Measurements from ENCODE around the gene PLOD1. TPM values are rescaled to one million over a fixed set of nuclear protein-coding genes. Genes with fewer than 3 reads are reported as not detected.

PLOD1 gene
- total RNA-seq (12.8 TPM), polyA plus RNA-seq (13.7 TPM)
- long read RNA-seq, donor 1: 0 reads
- long read RNA-seq, donor 2, transcript PLOD1-201 (19 exons, 2,940 nt): major isoform, 11 of 11 reads
- long read RNA-seq, donor 2, partial matches to known transcripts: 0 of 11 reads
- long read RNA-seq, donor 2, other reads (novel, unspliced or antisense): 0 of 11 reads
- long read RNA-seq, donor 3, partial matches to known transcripts: 0 of 4 reads
- long read RNA-seq, donor 3, other reads (novel, unspliced or antisense): 0 of 4 reads
- long read RNA-seq, donor 4, partial matches to known transcripts: 7 of 10 reads
- long read RNA-seq, donor 4, other reads (novel, unspliced or antisense): 0 of 10 reads
- long read RNA-seq, donor 5, transcript PLOD1-201 (19 exons, 2,940 nt): major isoform, 12 of 26 reads
- long read RNA-seq, donor 5, partial matches to known transcripts: 14 of 26 reads
- long read RNA-seq, donor 5, other reads (novel, unspliced or antisense): 0 of 26 reads
- long read RNA-seq, donor 6, partial matches to known transcripts: 8 of 11 reads
- long read RNA-seq, donor 6, other reads (novel, unspliced or antisense): 0 of 11 reads
- long read RNA-seq, donor 7, partial matches to known transcripts: 12 of 15 reads
- long read RNA-seq, donor 7, other reads (novel, unspliced or antisense): 0 of 15 reads
- long read RNA-seq, donor 8, partial matches to known transcripts: 0 of 3 reads
- long read RNA-seq, donor 8, other reads (novel, unspliced or antisense): 0 of 3 reads
- long read RNA-seq, donor 9, partial matches to known transcripts: 5 of 6 reads
- long read RNA-seq, donor 9, other reads (novel, unspliced or antisense): 0 of 6 reads
- long read RNA-seq, donor 10, partial matches to known transcripts: 8 of 12 reads
- long read RNA-seq, donor 10, other reads (novel, unspliced or antisense): 0 of 12 reads

DNA sequence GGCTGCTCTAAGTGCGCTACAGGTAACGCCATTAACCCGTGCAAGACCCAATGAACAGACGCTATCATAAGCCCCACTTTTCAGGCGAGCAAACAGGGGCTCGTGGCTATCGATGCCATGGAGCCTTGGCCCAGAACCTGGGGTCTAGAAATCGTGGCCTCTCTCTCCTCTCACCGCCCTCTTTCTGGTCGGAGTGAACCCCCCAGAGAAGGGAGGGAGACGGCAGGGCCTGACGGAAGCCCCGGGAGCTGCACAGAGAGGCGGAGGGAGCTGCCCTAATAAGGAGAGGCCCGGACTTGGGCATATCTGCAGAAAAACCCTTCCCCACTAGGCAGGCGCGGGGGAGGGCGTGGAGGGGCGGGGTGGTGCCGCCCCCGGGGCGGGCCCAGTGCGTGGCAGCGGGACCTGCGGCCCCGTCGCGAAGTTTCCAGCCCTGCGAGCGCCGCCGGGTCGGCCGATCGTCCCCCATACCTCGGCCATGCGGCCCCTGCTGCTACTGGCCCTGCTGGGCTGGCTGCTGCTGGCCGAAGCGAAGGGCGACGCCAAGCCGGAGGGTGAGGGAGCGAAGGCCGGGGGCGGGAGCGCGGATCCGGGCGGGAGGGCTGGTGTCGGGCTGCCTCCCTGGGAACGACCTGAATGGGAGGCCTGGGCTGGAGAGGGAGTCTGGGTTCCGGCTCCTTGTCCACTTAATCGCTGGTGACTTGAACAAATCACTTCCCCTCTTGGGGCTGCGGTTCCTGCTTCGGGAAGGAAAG is at the start of gene PLOD1:
Gene PLOD1, plus strand, starts transcription at position 416 of the 755 bp plus-strand sequence. Its CDS starts 63 bp downstream, at position 479.
- Histone ChIP-seq H3K4me3 (ENCODE audit: low read length in 2 of 2) (peak within 1 kb of the TSS; percentile 45 to 69), H3K4me1 (ENCODE audit: control insufficient read depth in 2 of 2, insufficient read depth in 2 of 2, low read length in 2 of 2) (peaks cover 0 to 14% of the 10 kb centered on the region in 2 donors), H3K27ac (ENCODE audit: low read depth in 1 of 2, low read length in 1 of 2) (peak within 1 kb of the TSS; percentile 53 to 66), H3K27me3 (ENCODE audit: control insufficient read depth in 2 of 2, insufficient read depth in 1 of 2, low read length in 1 of 2) (peaks cover 8 to 30% of the 10 kb centered on the region in 2 donors), H3K36me3 (ENCODE audit: control insufficient read depth in 2 of 2, insufficient read depth in 2 of 2, low read length in 1 of 2) (no peaks in the 10 kb centered on the region), H3K9me3 (ENCODE audit: control insufficient read depth in 2 of 2, insufficient read depth in 1 of 2, low read length in 1 of 2) (peaks cover 0 to 1% of the 10 kb centered on the region in 2 donors)
- peak; percentile 39 to 85 (median 62) for DNase-seq (ENCODE audit: low read depth in 6 of 9, low spot score in 9 of 9)
- WGBS: under 1% methylated on average over 55 of the region's 55 CpGs

DNA sequence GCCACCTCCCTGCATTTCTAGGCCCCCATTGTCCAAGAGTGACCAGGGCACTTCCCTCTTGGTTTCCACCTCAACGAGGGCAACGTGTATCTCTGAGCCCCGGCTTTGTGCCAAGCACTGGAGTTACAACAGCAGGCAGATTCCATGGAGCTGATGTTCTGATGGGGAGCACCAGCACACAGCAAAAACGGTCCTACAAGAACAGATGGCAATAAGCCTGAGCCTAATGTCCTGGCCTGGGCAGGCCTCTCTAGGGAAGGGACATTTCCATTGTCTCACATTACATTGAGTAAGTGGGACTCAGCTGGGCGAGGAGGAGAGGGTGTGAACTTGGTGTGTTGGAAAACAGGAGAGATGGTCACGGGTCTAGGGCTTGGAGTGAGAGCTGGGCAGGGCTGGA is 48.6 kb upstream of the PLOD1 start:
- no peak for DNase-seq (ENCODE audit: low read depth in 6 of 9, low spot score in 9 of 9)
- Histone ChIP-seq H3K27me3 (ENCODE audit: control insufficient read depth in 2 of 2, insufficient read depth in 1 of 2, low read length in 1 of 2) (no peaks in the 10 kb centered on the region), H3K4me3 (ENCODE audit: low read length in 2 of 2) (no peak overlapping the region), H3K36me3 (ENCODE audit: control insufficient read depth in 2 of 2, insufficient read depth in 2 of 2, low read length in 1 of 2) (no peaks in the 10 kb centered on the region), H3K4me1 (ENCODE audit: control insufficient read depth in 2 of 2, insufficient read depth in 2 of 2, low read length in 2 of 2) (no peaks in the 10 kb centered on the region), H3K27ac (ENCODE audit: low read depth in 1 of 2, low read length in 1 of 2) (no peak overlapping the region), H3K9me3 (ENCODE audit: control insufficient read depth in 2 of 2, insufficient read depth in 1 of 2, low read length in 1 of 2) (no peaks in the 10 kb centered on the region)
- 93% methylated on average over 6 of the region's 6 CpGs for WGBS

DNA sequence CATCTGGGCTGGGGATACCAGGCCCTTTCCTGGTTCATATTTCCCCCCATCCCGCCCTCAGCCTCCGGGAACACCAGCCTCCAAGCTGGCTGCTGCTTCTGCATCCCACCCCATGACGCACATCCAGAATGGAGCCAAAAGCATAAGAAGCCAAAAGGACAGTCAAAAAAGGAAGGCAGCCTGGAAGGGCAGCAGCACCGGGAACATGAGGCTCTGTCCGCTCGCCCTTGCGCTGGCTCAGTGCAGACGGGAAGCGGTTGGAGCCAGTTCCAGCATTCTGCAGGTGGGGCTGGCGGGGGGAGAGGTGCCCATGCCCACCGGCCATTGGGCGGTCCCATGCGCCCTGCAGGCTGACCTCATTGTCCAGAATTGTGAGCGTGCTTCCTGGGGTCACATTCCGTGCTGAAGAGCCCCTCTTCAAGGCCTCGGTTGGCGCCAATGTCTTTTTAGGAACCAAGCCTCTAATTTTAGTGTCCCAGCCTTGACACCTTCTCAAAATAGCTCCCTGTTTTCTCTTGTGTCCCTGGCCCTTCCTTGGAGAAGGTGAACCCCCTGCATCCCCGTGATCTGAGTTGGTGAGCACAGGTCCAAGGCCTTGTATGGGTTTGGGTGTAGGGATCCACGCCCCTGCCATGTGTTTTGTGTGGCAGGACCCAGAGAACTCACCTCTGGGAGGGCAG is 47.4 kb upstream of the PLOD1 start:
- H3K27me3 ChIP-seq (ENCODE audit: control insufficient read depth in 2 of 2, insufficient read depth in 1 of 2, low read length in 1 of 2): peaks cover 0 to 3% of the 10 kb centered on the region in 2 donors
- no peaks in the 10 kb centered on the region for H3K36me3 ChIP-seq (ENCODE audit: control insufficient read depth in 2 of 2, insufficient read depth in 2 of 2, low read length in 1 of 2)
- H3K27ac ChIP-seq (ENCODE audit: low read depth in 1 of 2, low read length in 1 of 2): no peak overlapping the region
- no peak for DNase-seq (ENCODE audit: low read depth in 6 of 9, low spot score in 9 of 9)
- H3K9me3 ChIP-seq (ENCODE audit: control insufficient read depth in 2 of 2, insufficient read depth in 1 of 2, low read length in 1 of 2): no peaks in the 10 kb centered on the region
- no peak overlapping the region for H3K4me3 ChIP-seq (ENCODE audit: low read length in 2 of 2)
- WGBS: 96% methylated on average over 19 of the region's 19 CpGs
- H3K4me1 ChIP-seq (ENCODE audit: control insufficient read depth in 2 of 2, insufficient read depth in 2 of 2, low read length in 2 of 2): no peaks in the 10 kb centered on the region

DNA sequence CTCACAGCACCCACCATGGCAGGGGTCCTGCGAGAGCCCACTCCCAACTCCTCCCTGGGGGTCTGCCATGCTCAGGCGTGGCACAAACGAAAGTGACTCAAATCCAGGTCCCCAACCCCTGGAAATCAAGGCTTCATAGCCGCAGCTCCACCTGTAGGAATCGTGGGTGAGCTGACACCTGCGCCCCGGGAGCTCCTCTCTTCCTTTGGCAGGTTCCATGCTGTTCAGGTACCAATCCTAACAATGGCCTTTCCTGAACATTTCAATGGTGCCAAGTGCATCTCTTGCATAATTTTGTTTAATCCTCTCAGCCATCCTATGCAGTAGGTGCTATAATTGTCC is 46.9 kb upstream of the PLOD1 start:
- 95% methylated on average over 7 of the region's 7 CpGs for WGBS
- Histone ChIP-seq H3K36me3 (ENCODE audit: control insufficient read depth in 2 of 2, insufficient read depth in 2 of 2, low read length in 1 of 2) (no peaks in the 10 kb centered on the region), H3K4me3 (ENCODE audit: low read length in 2 of 2) (no peak overlapping the region)

DNA sequence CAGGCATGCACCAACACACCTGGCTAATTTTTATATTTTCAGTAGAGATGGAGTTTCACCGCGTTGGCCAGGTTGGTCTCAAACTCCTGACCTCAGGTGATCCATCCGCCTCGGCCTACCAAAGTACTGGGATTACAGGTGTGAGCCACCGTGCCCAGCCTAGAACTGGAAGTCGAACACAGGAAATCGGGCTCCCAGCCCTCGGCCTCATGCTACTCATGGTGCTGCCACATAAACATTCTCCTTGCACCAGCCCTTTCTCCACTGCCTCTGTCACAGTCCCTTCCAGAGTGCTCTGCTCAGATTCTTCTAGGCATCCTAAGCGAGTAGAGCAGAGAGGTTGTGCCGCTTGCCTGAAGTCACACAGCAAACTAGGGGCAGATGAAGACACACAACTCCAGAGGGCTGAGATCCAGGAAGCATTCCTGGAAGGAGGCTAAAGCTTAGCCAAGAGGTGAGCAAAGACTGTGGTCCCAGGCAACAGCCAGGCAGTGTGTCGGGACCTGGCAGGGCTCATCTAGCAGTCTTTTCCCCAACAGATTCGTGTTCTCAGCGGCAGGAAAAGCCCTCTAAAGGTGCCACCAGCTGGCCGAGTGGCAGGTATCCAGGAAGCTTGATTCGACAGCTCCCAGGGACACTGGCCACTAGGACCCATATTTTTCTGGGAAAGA is 46.2 kb upstream of the PLOD1 start:
- no peaks in the 10 kb centered on the region for H3K4me1 ChIP-seq (ENCODE audit: control insufficient read depth in 2 of 2, insufficient read depth in 2 of 2, low read length in 2 of 2)
- no peaks in the 10 kb centered on the region for H3K36me3 ChIP-seq (ENCODE audit: control insufficient read depth in 2 of 2, insufficient read depth in 2 of 2, low read length in 1 of 2)
- peaks cover 0 to 5% of the 10 kb centered on the region in 2 donors for H3K27me3 ChIP-seq (ENCODE audit: control insufficient read depth in 2 of 2, insufficient read depth in 1 of 2, low read length in 1 of 2)
- no peak overlapping the region for H3K27ac ChIP-seq (ENCODE audit: low read depth in 1 of 2, low read length in 1 of 2)
- no peak overlapping the region for H3K4me3 ChIP-seq (ENCODE audit: low read length in 2 of 2)
- 94% methylated on average over 15 of the region's 15 CpGs for WGBS
- H3K9me3 ChIP-seq (ENCODE audit: control insufficient read depth in 2 of 2, insufficient read depth in 1 of 2, low read length in 1 of 2): no peaks in the 10 kb centered on the region
- no peak for DNase-seq (ENCODE audit: low read depth in 6 of 9, low spot score in 9 of 9)

More for the DNA sequence above, 46.9 kb upstream of the PLOD1 start:
- H3K9me3 ChIP-seq (ENCODE audit: control insufficient read depth in 2 of 2, insufficient read depth in 1 of 2, low read length in 1 of 2): no peaks in the 10 kb centered on the region
- no peak overlapping the region for H3K27ac ChIP-seq (ENCODE audit: low read depth in 1 of 2, low read length in 1 of 2)
- no peaks in the 10 kb centered on the region for H3K4me1 ChIP-seq (ENCODE audit: control insufficient read depth in 2 of 2, insufficient read depth in 2 of 2, low read length in 2 of 2)
- peaks cover 0 to 5% of the 10 kb centered on the region in 2 donors for H3K27me3 ChIP-seq (ENCODE audit: control insufficient read depth in 2 of 2, insufficient read depth in 1 of 2, low read length in 1 of 2)
- no peak for DNase-seq (ENCODE audit: low read depth in 6 of 9, low spot score in 9 of 9)

DNA sequence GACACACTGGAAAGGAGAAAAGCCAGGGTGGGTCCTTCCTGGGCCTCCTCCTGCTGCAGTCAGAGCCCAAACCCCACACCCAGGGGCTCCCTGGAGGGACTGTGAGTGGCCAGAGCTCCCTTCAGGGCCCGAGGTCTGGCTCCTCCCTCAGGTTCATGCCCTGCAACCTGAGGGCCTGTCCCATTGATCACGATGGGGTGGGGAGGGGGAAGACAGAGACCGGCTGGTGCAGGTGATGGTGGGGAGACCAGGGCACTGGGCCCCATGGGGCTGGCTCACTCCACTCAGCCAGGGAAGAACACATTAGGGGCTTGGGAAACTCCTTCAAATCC is 45.7 kb upstream of the PLOD1 start:
- 78% methylated on average over 3 of the region's 3 CpGs for WGBS
- Histone ChIP-seq H3K4me3 (ENCODE audit: low read length in 2 of 2) (no peak overlapping the region), H3K4me1 (ENCODE audit: control insufficient read depth in 2 of 2, insufficient read depth in 2 of 2, low read length in 2 of 2) (no peaks in the 10 kb centered on the region), H3K36me3 (ENCODE audit: control insufficient read depth in 2 of 2, insufficient read depth in 2 of 2, low read length in 1 of 2) (no peaks in the 10 kb centered on the region), H3K27me3 (ENCODE audit: control insufficient read depth in 2 of 2, insufficient read depth in 1 of 2, low read length in 1 of 2) (peaks cover 0 to 5% of the 10 kb centered on the region in 2 donors), H3K9me3 (ENCODE audit: control insufficient read depth in 2 of 2, insufficient read depth in 1 of 2, low read length in 1 of 2) (no peaks in the 10 kb centered on the region), H3K27ac (ENCODE audit: low read depth in 1 of 2, low read length in 1 of 2) (no peak overlapping the region)
- no peak for DNase-seq (ENCODE audit: low read depth in 6 of 9, low spot score in 9 of 9)

DNA sequence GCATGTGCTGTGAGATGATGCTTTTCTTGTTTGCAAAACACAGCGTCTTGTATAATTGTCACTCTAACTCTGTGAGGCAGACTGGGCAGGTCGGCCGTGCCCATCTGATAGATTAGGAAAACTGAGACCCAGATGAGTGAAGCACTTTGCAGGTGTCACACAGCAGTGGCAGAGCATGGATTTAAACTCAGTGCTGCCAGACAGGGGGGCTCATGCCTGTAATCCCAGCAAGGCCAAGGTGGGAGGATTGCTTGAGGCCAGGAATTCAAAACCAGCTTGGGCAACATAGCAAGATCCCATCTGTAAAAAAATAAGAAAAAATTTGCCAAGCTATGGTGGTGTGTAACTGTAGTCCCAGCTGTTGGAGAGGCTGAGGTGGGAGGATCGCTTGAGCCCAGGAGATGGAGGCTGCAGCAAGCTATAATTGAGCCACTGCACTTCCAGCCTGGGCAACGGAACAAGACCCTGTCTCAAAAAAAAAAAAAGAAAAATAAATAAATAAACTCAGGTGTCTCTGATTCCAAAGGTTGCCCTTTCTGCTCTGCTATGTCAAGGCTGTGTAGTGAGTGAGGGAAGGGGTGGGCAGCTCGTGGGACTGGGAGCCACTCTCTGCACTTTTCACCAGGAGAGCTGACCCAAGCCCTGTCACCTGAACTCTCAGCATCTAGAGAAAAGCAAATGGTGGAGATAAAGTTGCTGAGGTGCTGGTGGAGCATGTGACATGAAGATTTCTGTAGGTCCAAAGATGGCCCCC is 42.9 kb upstream of the PLOD1 start:
- H3K4me1 ChIP-seq (ENCODE audit: control insufficient read depth in 2 of 2, insufficient read depth in 2 of 2, low read length in 2 of 2): no peaks in the 10 kb centered on the region
- no peaks in the 10 kb centered on the region for H3K36me3 ChIP-seq (ENCODE audit: control insufficient read depth in 2 of 2, insufficient read depth in 2 of 2, low read length in 1 of 2)
- H3K4me3 ChIP-seq (ENCODE audit: low read length in 2 of 2): no peak overlapping the region
- WGBS: 93% methylated on average over 6 of the region's 6 CpGs
- H3K27me3 ChIP-seq (ENCODE audit: control insufficient read depth in 2 of 2, insufficient read depth in 1 of 2, low read length in 1 of 2): peaks cover 0 to 14% of the 10 kb centered on the region in 2 donors
- no peak overlapping the region for H3K27ac ChIP-seq (ENCODE audit: low read depth in 1 of 2, low read length in 1 of 2)
- DNase-seq (ENCODE audit: low read depth in 6 of 9, low spot score in 9 of 9): no peak
- H3K9me3 ChIP-seq (ENCODE audit: control insufficient read depth in 2 of 2, insufficient read depth in 1 of 2, low read length in 1 of 2): no peaks in the 10 kb centered on the region

DNA sequence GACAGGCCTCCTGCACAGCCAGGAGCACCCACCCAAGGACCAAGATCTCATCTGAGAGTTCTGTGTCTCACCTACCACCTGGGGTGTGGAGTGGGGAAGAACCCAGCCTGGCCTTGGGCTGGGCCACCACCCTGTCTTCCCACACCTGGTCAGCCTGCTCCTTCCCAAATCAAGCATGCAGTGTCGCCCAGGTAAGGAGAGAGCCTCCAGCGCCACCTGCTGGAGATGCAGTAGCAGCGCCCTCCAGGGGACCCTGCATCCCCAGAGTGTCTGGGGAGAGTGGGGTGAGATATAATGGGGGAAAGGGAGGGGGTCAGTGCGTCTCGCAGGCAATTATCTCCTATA is 40.6 kb upstream of the PLOD1 start:
- H3K4me3 ChIP-seq (ENCODE audit: low read length in 2 of 2): no peak overlapping the region
- H3K4me1 ChIP-seq (ENCODE audit: control insufficient read depth in 2 of 2, insufficient read depth in 2 of 2, low read length in 2 of 2): no peaks in the 10 kb centered on the region
- no peaks in the 10 kb centered on the region for H3K9me3 ChIP-seq (ENCODE audit: control insufficient read depth in 2 of 2, insufficient read depth in 1 of 2, low read length in 1 of 2)
- DNase-seq (ENCODE audit: low read depth in 6 of 9, low spot score in 9 of 9): peak in 6 of 9 donors; percentile 15 to 63 (median 40)
- H3K27me3 ChIP-seq (ENCODE audit: control insufficient read depth in 2 of 2, insufficient read depth in 1 of 2, low read length in 1 of 2): peaks cover 12 to 32% of the 10 kb centered on the region in 2 donors
- no peaks in the 10 kb centered on the region for H3K36me3 ChIP-seq (ENCODE audit: control insufficient read depth in 2 of 2, insufficient read depth in 2 of 2, low read length in 1 of 2)
- no peak overlapping the region for H3K27ac ChIP-seq (ENCODE audit: low read depth in 1 of 2, low read length in 1 of 2)
- WGBS: 3% methylated on average over 5 of the region's 5 CpGs
